MM.1S (cell line): Measurements from ENCODE around the gene FRMD1.

ENCODE experiments used
- CTCF ChIP-seq: fragments of 300-600 bp; sonication (generic); IDR thresholded peaks from 2 replicates; pipeline ENCODE4 v1.5.1; 2016; ENCODE audit warnings: antibody characterized with exemption, low read length, mixed read lengths
- EZH2 ChIP-seq: fragments of 300-600 bp; sonication (generic); optimal IDR thresholded peaks from 2 replicates; pipeline ENCODE3; 2017; ENCODE audit warnings: low read depth, mild to moderate bottlenecking, antibody characterized with exemption, low read length, mixed read lengths

DNA sequence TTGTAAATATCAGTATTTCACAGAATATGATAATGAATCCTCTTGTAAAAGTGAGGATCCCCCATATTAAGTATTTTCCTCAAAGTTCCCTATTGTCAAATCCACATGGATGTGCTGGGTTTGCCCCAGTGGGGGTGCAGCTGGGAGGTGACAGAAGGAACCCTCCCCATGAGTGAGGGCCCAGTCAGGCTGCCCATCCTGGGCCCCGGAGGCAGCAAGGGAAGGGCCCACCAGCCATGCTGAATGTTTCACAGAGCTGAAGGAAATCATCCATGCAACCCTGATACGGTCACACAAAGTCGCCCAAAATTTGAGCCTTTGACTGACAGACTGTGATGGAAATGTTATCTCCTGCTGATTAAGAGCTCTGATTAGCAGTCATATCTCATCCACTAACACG is 39.7 kb downstream of the FRMD1 start:
- TF ChIP-seq CTCF (no peak), EZH2 (no peak)
